GM23338 (cell line): ENCODE data around the gene ADD3. TPM values are rescaled to one million over a fixed set of nuclear protein-coding genes. Genes with fewer than 3 reads are reported as not detected.

ENCODE experiments used
- ATAC-seq: fragments of 200-7000 bp; cut with Tn5 transposase; 3 replicates; pipeline ENCODE4 v1.9.1; 2020
- DNase-seq: peaks from one replicate; pipeline ENCODE4 v3.0.0-alpha.2; 2015; ENCODE audit warnings: low spot score
- H2AFZ ChIP-seq: fragments of 200-600 bp; sonication (generic); 2 replicates; pipeline ENCODE4 v1.8.0; 2016; ENCODE audit warnings: antibody characterized with exemption, mild to moderate bottlenecking, moderate library complexity
- H3F3A ChIP-seq: fragments of 200-600 bp; sonication (generic); replicated peaks from 2 replicates; pipeline ENCODE4 v1.8.0; 2017; ENCODE audit warnings: antibody characterized with exemption, mixed run types, low read depth
- H3K27ac ChIP-seq: fragments of 200-600 bp; sonication (generic); 2 replicates; pipeline ENCODE4 v1.6.1; 2016; ENCODE audit warnings: low read depth
- H3K27me3 ChIP-seq: fragments of 200-600 bp; sonication (generic); 2 replicates; pipeline ENCODE4 v1.8.0; 2016; ENCODE audit warnings: mild to moderate bottlenecking, mixed run types, moderate library complexity; ENCODE audit not compliant: insufficient read depth
- H3K36me3 ChIP-seq: fragments of 200-600 bp; sonication (generic); 2 replicates; pipeline ENCODE4 v1.8.0; 2016; ENCODE audit warnings: mild to moderate bottlenecking; ENCODE audit not compliant: insufficient read depth
- H3K4me1 ChIP-seq: fragments of 200-600 bp; sonication (generic); 2 replicates; pipeline ENCODE4 v1.8.0; 2016; ENCODE audit warnings: mild to moderate bottlenecking, moderate library complexity; ENCODE audit not compliant: insufficient read depth
- H3K4me2 ChIP-seq: fragments of 200-600 bp; sonication (generic); 2 replicates; pipeline ENCODE4 v1.7.1; 2017; ENCODE audit warnings: mixed run types
- H3K4me3 ChIP-seq: fragments of 200-600 bp; sonication (generic); 2 replicates; pipeline ENCODE4 v1.6.1; 2016; ENCODE audit warnings: mixed run types
- H3K79me2 ChIP-seq: fragments of 200-600 bp; sonication (generic); replicated peaks from 2 replicates; pipeline ENCODE4 v1.8.0; 2017; ENCODE audit warnings: mild to moderate bottlenecking; ENCODE audit not compliant: insufficient read depth
- H3K9me2 ChIP-seq: fragments of 200-600 bp; sonication (generic); 2 replicates; pipeline ENCODE4 v1.8.0; 2017; ENCODE audit not compliant: insufficient read depth
- H4K20me1 ChIP-seq: fragments of 200-600 bp; sonication (generic); replicated peaks from 2 replicates; pipeline ENCODE4 v1.8.0; 2017; ENCODE audit warnings: mild to moderate bottlenecking; ENCODE audit not compliant: insufficient read depth
- H3K27ac Mint-ChIP-seq: 2 replicates; pipeline ENCODE4 v1.8.0; 2020; ENCODE audit warnings: inconsistent platforms, mild to moderate bottlenecking, moderate library complexity, mixed read lengths
- H3K27me3 Mint-ChIP-seq: 3 replicates; pipeline ENCODE4 v1.8.0; 2022; ENCODE audit warnings: low read depth, mild to moderate bottlenecking, moderate library complexity, mixed read lengths, inconsistent platforms; ENCODE audit not compliant: insufficient read depth, poor library complexity
- H3K36me3 Mint-ChIP-seq: 3 replicates; pipeline ENCODE4 v1.8.0; 2021; ENCODE audit warnings: low read depth, mild to moderate bottlenecking, inconsistent platforms, moderate library complexity, mixed read lengths
- H3K4me1 Mint-ChIP-seq: 3 replicates; pipeline ENCODE4 v1.8.0; 2020; ENCODE audit warnings: mild to moderate bottlenecking, inconsistent platforms, mixed read lengths
- H3K4me3 Mint-ChIP-seq: 3 replicates; pipeline ENCODE4 v1.8.0; 2021; ENCODE audit warnings: moderate library complexity, mild to moderate bottlenecking, inconsistent platforms, mixed read lengths
- H3K9me3 Mint-ChIP-seq: 3 replicates; pipeline ENCODE4 v1.8.0; 2020; ENCODE audit warnings: moderate library complexity, mild to moderate bottlenecking, inconsistent platforms, mixed read lengths
- CREB1 ChIP-seq: fragments of 250-450 bp; sonication (Bioruptor Pico); IDR thresholded peaks from 2 replicates; pipeline ENCODE4 v1.5.0; 2020; ENCODE audit warnings: low read depth, mild to moderate bottlenecking, moderate library complexity
- EZH2 ChIP-seq: fragments of 200-600 bp; sonication (generic); IDR thresholded peaks from one replicate; pipeline ENCODE4 v1.8.0; 2017; ENCODE audit warnings: antibody characterized with exemption, mild to moderate bottlenecking, low read depth; ENCODE audit not compliant: unreplicated experiment
- EZH2phosphoT487 ChIP-seq: fragments of 200-600 bp; sonication (generic); IDR thresholded peaks from one replicate; pipeline ENCODE4 v1.8.1; 2018; ENCODE audit warnings: antibody characterized with exemption; ENCODE audit not compliant: unreplicated experiment
- JUNB ChIP-seq: IDR thresholded peaks from one replicate; pipeline ENCODE4 v1.6.1; 2016; ENCODE audit warnings: antibody characterized with exemption; ENCODE audit not compliant: unreplicated experiment
- NANOG ChIP-seq: IDR thresholded peaks from 2 replicates; pipeline ENCODE4 v1.6.1; 2016; ENCODE audit warnings: antibody characterized with exemption, borderline replicate concordance
- POLR2AphosphoS5 ChIP-seq: IDR thresholded peaks from 2 replicates; pipeline ENCODE4 v1.6.1; 2016; ENCODE audit warnings: antibody characterized with exemption, low read depth
- STAT1 ChIP-seq: IDR thresholded peaks from one replicate; pipeline ENCODE4 v1.6.1; 2016; ENCODE audit warnings: antibody characterized with exemption; ENCODE audit not compliant: unreplicated experiment
- ZNF114 ChIP-seq: fragments of 250-450 bp; sonication (Bioruptor Pico); IDR thresholded peaks from 2 replicates; pipeline ENCODE4 v1.5.0; 2020; ENCODE audit warnings: mild to moderate bottlenecking, moderate library complexity
- ZNF331 ChIP-seq: fragments of 250-450 bp; sonication (Bioruptor Pico); IDR thresholded peaks from 2 replicates; pipeline ENCODE4 v1.5.0; 2020; ENCODE audit warnings: low read depth, mild to moderate bottlenecking, moderate library complexity
- polyA plus RNA-seq: library from polyadenylated mRNA; unstranded; fragments of >200 nt; fragmentation: Nextera tagmentation; extraction: Ambion mirVana; gene quantifications from 2 replicates; pipeline ENCODE4 v1.2.1, GENCODE V29; 2016
- total RNA-seq: library from RNA; depleted of rRNA; stranded (reverse); fragments of >200 nt; shearing (Covaris generic); gene quantifications from 2 replicates; pipeline ENCODE4 v1.2.3, GENCODE V29; 2014
- TF ChIP-seq, protein P1 (sequence below), 2 experiments: fragments of 200-600 bp in 1 of 2; sonication (generic) in 1 of 2; conservative IDR thresholded peaks; 2 replicates each; pipeline versions ENCODE4 v1.5.1 to v1.6.1; 2016 to 2017; ENCODE audit warnings: antibody characterized with exemption in 2 of 2, low read depth in 2 of 2, mild to moderate bottlenecking in 2 of 2, moderate library complexity in 1 of 2
- TF ChIP-seq, protein P2 (sequence below): IDR thresholded peaks from one replicate; pipeline ENCODE4 v1.6.1; 2018; ENCODE audit warnings: antibody characterized with exemption; ENCODE audit not compliant: unreplicated experiment
- TF ChIP-seq, protein P3 (sequence below): IDR thresholded peaks from 2 replicates; pipeline ENCODE4 v1.6.1; 2016; ENCODE audit warnings: antibody characterized with exemption
- TF ChIP-seq, protein P4 (sequence below): fragments of 250-450 bp; sonication (Bioruptor Pico); IDR thresholded peaks from 2 replicates; pipeline ENCODE4 v1.5.0; 2020; ENCODE audit warnings: mild to moderate bottlenecking, moderate library complexity

ADD3 gene
- total and polyA plus RNA-seq, 2 experiments from 2014 or later = 68.5 to 767 TPM

DNA sequence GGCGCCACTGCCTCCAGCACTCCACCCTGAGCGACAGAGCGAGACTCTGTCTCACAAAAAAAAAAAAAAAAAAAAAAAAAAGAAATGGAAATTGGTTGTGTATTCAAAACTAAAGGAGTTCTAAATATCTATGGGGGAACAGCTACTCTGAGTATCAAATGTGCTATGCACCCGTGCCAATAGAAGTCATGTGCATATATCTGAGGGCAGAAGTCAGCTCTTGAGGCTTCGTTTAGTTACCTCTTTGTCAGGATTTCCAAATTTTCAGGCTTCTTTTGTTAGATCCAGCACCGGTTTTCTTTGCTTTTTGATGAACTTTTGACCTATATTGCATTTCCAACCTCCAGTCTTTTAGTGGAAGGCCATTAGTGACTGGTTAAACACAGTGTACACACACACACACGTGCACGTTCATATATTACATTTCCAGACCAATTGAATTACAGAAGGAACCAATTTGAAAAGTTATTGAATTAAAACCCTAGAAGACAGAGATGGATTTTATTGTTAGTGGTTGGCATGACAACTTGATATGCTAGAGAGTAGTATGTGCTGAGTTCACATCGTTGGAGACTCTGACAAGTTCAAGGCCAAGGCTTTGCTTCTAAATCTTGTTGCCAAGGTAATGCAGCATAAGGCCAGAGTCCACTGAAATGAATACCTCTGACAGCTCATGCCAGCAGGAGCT lies 33.1 kb upstream of the ADD3 start:
- H3K27me3 Mint-ChIP-seq = peaks cover 3% of the 10 kb centered on the region
- H3F3A ChIP-seq = no peaks in the 10 kb centered on the region

More for the DNA sequence above, 33.1 kb upstream of the ADD3 start:
- H3K27ac ChIP-seq = no peak overlapping the region
- no peaks in the 10 kb centered on the region for H4K20me1 ChIP-seq
- ATAC-seq (no peak), DNase-seq (no peak)
- no peaks in the 10 kb centered on the region for H3K36me3 Mint-ChIP-seq
- no peak overlapping the region for H2AFZ ChIP-seq
- no peak overlapping the region for H3K4me3 Mint-ChIP-seq
- no peaks in the 10 kb centered on the region for H3K9me3 Mint-ChIP-seq
- no peaks in the 10 kb centered on the region for H3K9me2 ChIP-seq
- no peak overlapping the region for H3K4me2 ChIP-seq
- H3K79me2 ChIP-seq = no peaks in the 10 kb centered on the region
- no peak overlapping the region for H3K27ac Mint-ChIP-seq
- H3K4me1 ChIP-seq = peaks cover 13% of the 10 kb centered on the region
- H3K4me3 ChIP-seq = no peak overlapping the region
- no peaks in the 10 kb centered on the region for H3K36me3 ChIP-seq
- H3K27me3 ChIP-seq = no peaks in the 10 kb centered on the region
- TF ChIP-seq STAT1 (no peak), POLR2AphosphoS5 (no peak), NANOG (no peak), ZNF114 (no peak), ZNF331 (CRISPR knock-in tag) (no peak), JUNB (no peak), CREB1 (no peak), EZH2 (no peak), EZH2phosphoT487 (no peak)
- TF ChIP-seq, protein P1, sequence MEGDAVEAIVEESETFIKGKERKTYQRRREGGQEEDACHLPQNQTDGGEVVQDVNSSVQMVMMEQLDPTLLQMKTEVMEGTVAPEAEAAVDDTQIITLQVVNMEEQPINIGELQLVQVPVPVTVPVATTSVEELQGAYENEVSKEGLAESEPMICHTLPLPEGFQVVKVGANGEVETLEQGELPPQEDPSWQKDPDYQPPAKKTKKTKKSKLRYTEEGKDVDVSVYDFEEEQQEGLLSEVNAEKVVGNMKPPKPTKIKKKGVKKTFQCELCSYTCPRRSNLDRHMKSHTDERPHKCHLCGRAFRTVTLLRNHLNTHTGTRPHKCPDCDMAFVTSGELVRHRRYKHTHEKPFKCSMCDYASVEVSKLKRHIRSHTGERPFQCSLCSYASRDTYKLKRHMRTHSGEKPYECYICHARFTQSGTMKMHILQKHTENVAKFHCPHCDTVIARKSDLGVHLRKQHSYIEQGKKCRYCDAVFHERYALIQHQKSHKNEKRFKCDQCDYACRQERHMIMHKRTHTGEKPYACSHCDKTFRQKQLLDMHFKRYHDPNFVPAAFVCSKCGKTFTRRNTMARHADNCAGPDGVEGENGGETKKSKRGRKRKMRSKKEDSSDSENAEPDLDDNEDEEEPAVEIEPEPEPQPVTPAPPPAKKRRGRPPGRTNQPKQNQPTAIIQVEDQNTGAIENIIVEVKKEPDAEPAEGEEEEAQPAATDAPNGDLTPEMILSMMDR (conservative IDR thresholded peaks at IDR 0.05; ENCODE audit: low read depth in 2 of 2) = no peak
- TF ChIP-seq, protein P2, sequence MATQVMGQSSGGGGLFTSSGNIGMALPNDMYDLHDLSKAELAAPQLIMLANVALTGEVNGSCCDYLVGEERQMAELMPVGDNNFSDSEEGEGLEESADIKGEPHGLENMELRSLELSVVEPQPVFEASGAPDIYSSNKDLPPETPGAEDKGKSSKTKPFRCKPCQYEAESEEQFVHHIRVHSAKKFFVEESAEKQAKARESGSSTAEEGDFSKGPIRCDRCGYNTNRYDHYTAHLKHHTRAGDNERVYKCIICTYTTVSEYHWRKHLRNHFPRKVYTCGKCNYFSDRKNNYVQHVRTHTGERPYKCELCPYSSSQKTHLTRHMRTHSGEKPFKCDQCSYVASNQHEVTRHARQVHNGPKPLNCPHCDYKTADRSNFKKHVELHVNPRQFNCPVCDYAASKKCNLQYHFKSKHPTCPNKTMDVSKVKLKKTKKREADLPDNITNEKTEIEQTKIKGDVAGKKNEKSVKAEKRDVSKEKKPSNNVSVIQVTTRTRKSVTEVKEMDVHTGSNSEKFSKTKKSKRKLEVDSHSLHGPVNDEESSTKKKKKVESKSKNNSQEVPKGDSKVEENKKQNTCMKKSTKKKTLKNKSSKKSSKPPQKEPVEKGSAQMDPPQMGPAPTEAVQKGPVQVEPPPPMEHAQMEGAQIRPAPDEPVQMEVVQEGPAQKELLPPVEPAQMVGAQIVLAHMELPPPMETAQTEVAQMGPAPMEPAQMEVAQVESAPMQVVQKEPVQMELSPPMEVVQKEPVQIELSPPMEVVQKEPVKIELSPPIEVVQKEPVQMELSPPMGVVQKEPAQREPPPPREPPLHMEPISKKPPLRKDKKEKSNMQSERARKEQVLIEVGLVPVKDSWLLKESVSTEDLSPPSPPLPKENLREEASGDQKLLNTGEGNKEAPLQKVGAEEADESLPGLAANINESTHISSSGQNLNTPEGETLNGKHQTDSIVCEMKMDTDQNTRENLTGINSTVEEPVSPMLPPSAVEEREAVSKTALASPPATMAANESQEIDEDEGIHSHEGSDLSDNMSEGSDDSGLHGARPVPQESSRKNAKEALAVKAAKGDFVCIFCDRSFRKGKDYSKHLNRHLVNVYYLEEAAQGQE = no peak
- TF ChIP-seq, protein P3, sequence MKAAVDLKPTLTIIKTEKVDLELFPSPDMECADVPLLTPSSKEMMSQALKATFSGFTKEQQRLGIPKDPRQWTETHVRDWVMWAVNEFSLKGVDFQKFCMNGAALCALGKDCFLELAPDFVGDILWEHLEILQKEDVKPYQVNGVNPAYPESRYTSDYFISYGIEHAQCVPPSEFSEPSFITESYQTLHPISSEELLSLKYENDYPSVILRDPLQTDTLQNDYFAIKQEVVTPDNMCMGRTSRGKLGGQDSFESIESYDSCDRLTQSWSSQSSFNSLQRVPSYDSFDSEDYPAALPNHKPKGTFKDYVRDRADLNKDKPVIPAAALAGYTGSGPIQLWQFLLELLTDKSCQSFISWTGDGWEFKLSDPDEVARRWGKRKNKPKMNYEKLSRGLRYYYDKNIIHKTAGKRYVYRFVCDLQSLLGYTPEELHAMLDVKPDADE = no peak
- TF ChIP-seq, protein P4, sequence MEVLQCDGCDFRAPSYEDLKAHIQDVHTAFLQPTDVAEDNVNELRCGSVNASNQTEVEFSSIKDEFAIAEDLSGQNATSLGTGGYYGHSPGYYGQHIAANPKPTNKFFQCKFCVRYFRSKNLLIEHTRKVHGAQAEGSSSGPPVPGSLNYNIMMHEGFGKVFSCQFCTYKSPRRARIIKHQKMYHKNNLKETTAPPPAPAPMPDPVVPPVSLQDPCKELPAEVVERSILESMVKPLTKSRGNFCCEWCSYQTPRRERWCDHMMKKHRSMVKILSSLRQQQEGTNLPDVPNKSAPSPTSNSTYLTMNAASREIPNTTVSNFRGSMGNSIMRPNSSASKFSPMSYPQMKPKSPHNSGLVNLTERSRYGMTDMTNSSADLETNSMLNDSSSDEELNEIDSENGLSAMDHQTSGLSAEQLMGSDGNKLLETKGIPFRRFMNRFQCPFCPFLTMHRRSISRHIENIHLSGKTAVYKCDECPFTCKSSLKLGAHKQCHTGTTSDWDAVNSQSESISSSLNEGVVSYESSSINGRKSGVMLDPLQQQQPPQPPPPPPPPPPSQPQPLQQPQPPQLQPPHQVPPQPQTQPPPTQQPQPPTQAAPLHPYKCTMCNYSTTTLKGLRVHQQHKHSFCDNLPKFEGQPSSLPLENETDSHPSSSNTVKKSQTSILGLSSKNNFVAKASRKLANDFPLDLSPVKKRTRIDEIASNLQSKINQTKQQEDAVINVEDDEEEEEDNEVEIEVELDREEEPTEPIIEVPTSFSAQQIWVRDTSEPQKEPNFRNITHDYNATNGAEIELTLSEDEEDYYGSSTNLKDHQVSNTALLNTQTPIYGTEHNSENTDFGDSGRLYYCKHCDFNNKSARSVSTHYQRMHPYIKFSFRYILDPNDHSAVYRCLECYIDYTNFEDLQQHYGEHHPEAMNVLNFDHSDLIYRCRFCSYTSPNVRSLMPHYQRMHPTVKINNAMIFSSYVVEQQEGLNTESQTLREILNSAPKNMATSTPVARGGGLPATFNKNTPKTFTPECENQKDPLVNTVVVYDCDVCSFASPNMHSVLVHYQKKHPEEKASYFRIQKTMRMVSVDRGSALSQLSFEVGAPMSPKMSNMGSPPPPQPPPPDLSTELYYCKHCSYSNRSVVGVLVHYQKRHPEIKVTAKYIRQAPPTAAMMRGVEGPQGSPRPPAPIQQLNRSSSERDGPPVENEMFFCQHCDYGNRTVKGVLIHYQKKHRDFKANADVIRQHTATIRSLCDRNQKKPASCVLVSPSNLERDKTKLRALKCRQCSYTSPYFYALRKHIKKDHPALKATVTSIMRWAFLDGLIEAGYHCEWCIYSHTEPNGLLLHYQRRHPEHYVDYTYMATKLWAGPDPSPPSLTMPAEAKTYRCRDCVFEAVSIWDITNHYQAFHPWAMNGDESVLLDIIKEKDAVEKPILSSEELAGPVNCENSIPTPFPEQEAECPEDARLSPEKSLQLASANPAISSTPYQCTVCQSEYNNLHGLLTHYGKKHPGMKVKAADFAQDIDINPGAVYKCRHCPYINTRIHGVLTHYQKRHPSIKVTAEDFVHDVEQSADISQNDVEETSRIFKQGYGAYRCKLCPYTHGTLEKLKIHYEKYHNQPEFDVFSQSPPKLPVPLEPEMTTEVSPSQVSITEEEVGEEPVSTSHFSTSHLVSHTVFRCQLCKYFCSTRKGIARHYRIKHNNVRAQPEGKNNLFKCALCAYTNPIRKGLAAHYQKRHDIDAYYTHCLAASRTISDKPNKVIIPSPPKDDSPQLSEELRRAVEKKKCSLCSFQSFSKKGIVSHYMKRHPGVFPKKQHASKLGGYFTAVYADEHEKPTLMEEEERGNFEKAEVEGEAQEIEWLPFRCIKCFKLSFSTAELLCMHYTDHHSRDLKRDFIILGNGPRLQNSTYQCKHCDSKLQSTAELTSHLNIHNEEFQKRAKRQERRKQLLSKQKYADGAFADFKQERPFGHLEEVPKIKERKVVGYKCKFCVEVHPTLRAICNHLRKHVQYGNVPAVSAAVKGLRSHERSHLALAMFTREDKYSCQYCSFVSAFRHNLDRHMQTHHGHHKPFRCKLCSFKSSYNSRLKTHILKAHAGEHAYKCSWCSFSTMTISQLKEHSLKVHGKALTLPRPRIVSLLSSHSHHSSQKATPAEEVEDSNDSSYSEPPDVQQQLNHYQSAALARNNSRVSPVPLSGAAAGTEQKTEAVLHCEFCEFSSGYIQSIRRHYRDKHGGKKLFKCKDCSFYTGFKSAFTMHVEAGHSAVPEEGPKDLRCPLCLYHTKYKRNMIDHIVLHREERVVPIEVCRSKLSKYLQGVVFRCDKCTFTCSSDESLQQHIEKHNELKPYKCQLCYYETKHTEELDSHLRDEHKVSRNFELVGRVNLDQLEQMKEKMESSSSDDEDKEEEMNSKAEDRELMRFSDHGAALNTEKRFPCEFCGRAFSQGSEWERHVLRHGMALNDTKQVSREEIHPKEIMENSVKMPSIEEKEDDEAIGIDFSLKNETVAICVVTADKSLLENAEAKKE (CRISPR knock-in tag) = no peak
- peaks cover 25% of the 10 kb centered on the region for H3K4me1 Mint-ChIP-seq
